ENCODE results near the gene USP46. TPM values are rescaled to one million over a fixed set of nuclear protein-coding genes. Genes with fewer than 3 reads are reported as not detected.

USP46 gene
- total RNA-seq, 1 donor from 2014 or later: 19.0 TPM

DNA sequence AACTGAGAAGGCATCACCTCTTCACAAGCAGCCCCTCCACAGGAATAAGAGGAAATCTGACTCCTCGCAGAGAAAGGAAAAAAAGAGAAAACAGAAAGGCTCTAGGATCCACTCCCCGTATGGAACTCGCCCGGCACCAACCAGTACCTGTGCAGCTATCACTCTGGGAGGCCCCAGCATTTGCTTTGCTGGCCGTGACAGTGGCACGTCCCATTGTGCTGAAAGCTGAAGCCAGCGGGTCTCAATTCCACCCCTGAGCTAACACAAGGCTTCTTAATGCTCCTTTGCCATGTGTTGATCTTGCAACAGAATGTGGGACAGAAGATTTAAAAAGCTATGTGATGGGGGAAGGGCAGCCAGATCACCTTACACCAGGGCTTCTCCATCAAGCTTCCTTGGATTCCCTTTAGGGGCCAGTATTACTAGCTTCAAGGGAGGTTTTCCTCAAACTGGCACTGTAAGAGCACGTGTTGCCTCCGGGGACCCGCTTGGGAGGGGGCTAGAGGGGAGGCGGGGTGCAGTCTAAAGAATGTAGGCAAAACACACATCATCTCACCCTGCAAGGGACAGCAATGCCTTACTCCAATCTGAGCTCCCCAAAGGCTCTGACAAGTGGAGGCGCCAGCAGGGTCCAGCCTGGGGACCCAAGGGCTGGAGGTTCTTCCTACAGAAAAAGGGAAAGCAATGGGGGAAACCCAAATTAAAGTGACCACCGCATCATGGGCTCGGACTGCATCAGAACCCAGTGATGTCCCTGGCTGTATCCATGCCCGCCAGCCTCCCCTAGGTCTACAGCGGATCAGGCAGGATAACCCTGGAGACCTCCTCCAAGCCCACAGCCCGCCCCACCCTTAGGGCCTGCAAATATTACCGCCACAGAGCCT, 1.2 kb downstream of the USP46 start:
- peak; percentile 50 for DNase-seq (ENCODE audit: low spot score)

DNA sequence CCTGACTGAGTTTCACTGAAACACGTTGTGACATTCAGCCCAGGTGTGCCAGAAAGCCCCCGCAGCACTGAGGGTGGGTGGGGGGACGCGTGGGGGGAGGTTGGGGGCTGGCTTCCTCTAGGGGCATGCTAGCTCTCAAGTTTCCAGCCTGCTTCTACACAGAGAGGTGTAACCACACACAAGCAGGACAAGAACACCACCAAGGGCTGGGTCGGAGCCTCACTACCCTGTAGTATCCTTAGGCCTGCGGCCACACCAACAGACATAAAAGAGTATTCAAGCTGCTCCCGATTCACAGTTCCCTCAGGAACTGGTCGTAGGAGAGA, 1.8 kb downstream of the USP46 start:
- DNase-seq (ENCODE audit: low spot score): no peak

DNA sequence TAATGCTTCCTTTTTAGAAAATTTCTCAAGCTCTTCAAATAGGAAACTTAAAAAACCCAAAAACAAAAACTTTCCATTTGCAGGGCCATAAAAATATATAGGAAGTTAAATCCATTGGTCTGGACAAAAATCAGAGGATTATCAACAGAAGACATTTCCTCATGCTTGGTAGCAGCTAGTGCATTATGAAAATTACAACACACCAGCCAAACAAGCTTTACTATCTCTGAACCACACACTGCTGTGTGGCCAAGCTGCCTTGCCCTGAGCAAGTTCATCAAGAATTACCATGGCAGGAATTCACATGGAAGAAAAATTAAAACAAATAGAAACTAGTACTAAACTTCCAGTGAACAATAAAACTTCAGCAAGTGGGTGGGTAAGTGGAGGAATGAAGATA, 3.6 kb downstream of the USP46 start:
- peak; percentile 40 for DNase-seq (ENCODE audit: low spot score)

DNA sequence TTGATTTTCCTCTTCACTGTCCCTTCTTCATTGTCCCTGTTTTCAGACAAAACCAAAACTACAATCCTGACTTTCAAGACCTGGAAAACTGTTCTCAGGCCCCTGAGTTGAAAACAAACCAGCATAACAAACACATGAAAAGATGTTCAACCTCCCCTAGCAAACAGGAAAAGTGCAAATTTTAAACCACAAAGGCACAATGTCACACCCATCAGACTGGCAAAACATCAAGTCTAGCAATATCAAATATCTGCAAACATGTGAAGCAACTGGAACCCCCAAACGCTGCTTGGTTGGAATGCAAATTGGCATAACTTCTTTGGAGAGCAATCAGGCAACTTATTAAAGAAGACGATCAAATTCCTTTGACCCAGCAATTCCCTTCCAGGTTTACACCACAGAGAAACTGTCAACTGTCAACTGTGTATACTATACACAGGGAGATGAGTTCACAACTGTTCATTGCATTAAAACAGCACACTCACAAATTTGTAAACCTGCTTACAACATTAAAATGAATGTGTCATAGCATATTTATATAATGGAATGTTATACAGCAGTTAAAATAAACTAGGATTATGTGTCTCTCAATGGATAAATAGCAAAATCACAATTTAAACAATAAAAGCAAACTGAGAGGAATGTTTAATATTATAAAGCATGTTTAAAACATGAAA, 7.0 kb downstream of the USP46 start:
- no peak for DNase-seq (ENCODE audit: low spot score)

DNA sequence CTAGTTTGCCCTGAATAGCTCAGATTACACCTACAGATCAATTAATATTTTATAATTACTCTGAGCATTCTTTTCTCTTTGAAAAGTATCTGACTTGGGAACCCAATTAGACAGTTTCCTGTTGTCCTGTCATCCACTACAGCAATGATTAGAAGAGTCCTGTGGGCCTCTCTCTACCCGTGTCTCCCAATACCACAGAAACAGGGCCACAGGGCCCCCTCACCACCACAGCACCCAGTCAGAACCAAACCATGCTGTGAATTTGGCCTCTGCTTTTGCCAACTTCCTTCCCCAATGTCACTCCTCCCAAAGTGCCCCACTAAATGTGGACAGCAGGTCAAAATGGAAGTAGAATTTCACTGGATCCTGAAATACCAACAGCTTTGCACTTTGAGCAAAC, 10.3 kb downstream of the USP46 start:
- no peak for DNase-seq (ENCODE audit: low spot score)

DNA sequence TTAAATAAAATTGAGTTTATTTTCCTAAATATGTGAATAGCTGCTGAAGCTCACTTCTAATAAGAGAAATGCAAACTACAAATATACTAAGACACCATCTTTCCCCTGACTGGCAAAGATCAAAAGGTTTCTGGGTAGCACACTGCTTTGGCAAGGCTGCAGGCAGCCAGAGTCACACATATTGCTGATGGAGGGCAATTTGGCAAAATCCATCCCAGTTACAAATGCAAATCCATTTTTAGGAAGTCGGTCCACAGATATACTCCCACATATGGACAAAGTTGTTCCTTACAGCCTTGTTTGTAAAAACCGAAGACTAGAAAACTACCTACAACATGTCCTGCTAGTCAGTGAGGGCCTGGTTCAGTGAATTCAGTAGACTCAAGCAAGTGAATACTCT, 12.4 kb downstream of the USP46 start:
- no peak for DNase-seq (ENCODE audit: low spot score)

DNA sequence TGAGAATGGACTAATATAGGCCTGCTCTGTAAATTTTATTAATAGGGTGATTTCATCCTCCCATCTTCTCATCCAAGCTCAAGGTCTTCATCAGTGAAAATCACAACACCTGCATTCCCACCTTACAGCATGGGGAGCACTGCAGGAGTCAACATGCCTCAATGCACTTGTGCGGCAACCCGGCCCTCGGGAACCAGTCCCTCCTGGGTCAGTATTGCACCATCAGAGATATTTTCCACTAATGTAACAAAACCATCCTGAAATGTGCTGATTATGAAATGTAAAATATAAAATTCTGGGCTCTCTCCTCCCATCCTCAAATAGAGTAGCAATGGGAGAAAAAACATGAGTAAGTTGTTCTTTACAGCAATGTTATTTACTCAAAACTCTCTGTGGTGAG, 13.0 kb downstream of the USP46 start:
- DNase-seq (ENCODE audit: low spot score): no peak

DNA sequence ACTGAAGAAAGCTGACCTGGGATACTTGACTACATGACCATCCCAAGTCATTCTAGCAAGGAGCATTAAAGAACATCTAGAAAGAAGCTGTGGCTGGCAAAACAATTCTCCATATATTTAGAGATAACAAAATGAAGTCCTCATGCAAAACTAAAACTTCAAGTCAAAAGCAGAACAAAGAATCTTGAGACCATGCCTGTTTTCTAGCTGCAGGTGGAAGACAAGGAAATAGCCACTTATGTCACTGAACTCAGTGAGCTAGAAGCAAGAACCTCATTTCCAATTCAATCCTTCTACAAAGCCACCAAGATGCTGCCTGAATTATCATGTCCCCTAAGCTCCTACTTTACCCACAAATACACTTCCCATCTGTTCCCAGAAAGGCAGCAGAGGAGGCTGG, 13.8 kb downstream of the USP46 start:
- DNase-seq (ENCODE audit: low spot score): no peak

DNA sequence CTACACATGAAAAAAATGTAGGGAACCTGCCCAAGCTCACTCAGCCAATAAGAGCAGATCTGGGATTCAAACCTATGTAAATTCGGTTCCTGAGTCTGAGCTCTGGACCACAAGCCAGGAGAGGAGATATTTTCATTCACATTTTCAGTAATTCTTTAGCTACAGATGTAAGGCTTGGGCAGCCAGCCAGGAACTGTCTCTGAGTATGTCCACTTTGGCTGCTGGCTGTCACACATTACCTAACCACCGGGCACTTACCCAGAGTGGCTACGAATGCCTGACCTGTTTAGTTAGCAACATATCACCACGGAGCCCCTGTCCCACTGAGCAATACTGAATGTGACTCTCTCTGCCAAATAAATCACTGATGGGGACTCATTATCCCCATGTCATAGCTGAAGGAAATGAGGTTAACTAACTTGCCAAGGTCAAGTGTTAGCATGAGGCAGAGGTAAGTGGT, 15.3 kb downstream of the USP46 start:
- DNase-seq (ENCODE audit: low spot score): peak; percentile 23

DNA sequence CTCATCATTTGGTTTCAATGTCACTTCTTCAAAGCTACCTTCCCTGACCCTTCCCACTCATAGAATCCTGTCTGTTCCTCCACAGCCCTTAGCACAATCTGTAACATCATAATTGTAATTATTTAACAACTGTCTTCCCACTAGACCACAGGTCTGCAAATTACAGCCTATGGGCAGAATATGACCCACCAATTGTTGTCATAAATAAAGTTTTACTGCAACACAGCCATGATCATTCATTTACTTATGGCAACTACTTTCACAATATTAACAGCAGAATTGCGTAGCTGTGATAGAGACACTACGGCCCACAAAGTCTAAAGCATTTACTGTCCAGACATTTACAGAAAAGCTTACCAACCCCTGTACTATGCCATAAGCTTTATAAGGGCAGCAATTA, 15.9 kb downstream of the USP46 start:
- DNase-seq (ENCODE audit: low spot score): no peak

DNA sequence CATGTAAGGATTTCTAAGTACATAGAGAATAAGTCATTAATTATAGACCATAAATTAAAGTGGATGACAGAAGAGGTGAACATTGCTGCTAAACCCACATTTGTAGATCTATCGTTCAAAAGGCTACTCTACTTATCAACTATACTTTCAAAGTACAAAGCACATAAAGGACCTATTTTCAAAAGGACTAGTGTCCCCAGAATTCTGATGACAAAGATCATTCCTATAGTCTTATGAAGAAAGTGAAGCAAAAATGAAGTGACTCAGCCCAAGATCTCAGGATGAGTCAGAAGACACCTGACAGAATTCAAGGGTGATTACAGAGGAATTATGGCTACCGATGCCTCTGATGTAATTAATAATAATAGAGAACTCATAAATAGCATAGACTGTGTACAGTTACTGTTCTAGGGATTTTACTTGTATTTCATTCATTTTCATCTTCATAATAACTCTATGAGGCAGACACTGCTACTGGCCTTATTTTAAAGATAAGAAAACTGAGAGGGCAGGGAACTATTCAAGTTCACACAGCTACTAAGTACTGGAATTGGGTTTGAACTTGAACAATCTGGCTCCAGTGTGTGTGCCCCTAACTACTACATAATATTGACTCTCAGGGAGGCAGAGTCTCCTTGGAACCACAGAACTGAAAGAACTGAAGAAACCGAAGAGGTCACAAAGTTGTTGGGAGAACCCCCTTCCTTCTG, 17.1 kb downstream of the USP46 start:
- no peak for DNase-seq (ENCODE audit: low spot score)

DNA sequence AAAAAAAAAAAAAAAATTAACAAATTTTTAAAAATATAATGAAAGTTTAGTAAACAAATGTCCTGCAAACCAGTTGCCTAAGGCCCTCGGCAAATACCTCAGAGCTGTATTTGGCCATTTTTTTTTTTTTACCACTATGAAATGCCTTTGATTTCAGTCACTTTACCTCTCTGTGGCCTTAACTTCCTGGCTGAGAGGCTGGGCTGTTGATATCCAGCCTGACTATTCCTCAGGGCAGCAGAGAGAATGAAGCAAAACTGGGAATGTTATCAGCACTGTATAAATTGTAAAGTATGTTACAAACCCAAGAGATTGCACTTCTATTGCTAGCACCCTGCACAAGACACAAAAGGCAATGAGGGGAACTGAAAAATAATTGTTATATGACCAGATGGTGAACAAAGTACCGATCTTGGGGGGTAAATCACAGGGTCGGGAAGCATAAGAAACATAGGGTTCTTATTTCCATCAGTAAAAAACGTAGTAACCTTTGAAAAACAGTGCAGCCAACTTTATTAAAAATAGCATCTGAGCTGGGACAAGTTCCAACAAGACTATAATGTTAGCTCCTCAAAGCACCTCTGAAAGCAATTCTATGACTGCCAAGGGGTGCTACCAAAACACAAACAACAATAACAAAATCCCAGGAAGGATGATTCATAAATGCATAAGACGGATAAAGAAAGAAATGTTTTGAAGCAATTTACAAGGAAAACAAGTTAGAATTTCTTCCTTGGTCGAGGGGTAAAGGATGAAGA, 18.1 kb downstream of the USP46 start:
- peak; percentile 46 for DNase-seq (ENCODE audit: low spot score)

DNA sequence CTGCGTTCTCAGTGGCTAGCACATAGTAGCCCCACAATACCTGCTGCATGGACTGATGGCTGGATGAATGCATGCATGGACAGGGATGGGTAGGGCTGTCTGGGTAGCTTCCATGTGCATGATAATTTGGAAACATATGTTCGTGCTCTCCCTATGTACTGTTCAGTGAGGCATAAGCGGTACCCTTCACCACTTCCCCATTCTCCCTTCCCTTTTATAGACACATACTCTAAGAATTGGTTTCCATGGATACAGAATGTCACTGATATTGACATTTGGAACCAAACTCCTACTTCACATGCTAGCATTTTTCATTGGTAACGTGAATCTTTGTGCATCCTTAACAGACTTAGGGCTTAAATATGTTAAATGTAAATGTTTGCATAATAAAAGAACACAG, 20.4 kb downstream of the USP46 start:
- no peak for DNase-seq (ENCODE audit: low spot score)

DNA sequence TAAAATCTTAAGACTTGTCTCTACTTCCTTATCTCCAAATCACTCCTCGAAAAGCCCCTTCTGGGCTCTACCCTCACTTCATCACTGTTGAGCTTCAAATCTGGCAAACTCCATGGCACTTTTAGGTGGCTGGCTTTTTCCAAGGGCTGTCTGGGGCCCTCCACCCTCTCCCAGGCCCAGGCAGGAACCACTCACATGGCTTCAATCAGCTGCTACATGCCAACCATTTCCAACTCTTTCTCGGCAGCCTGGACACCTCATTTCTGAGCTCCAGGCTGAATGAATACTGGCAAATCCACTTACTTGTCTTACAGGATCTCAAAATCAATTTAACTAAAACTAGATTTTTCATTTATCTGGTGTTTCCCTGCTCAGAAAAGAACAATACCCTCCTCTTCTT, 22.0 kb downstream of the USP46 start:
- no peak for DNase-seq (ENCODE audit: low spot score)

DNA sequence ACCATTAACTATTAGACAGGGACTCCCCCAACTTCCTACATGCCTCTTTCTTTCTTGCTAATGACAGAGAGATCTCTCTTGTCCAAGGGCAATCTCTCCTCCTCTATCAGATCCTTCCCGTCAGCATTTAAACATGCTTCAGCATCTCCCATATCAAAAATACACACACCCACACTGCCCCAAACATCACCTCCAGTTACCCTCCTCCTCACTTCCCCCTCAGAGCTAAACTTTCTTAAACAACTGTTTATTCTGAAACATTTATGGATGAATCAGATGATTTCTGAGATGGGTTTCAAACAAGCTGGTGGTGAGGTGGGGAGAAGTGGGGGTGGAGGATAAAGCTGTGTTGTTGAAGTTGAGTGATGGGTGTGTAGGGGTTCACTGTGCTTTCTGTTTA, 23.5 kb downstream of the USP46 start:
- DNase-seq (ENCODE audit: low spot score): no peak

DNA sequence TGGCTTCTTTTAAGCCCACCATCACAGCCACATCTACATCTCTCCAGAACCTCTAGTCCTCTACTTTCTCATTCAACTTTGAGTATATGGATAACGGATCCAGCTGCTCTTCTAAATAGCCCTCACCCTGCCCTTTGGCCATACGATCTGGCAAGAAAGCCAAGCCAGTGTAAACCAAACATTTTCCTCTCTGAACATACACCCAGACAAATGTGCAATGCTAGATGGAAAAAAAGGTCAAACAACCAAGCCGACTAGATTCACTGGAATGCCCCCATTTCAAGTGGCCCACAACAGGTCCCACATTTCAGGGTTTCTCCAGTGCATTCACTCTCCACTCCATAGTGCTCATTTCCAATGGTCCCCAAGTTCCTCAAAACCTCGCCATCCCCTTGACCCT, 24.0 kb downstream of the USP46 start:
- DNase-seq (ENCODE audit: low spot score): no peak

DNA sequence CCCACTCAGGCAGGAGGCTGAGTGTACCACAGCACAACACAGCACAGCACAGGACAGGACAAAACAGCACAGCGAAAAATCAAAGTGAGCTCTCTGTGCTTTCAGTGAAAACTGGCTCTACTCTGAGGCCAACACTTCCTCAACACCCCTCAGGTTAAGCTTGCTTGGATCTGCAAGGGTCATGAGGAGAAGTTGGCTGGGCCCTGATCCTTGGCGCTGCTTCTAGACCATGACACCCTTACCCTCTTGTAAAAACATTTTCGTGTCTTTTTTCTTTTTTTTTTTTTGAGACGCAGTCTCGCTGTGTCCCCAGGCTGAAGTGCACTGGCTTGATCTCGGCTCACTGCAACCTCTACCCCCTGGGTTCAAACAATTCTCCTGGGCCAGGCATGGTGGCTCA, 25.3 kb downstream of the USP46 start:
- no peak for DNase-seq (ENCODE audit: low spot score)

DNA sequence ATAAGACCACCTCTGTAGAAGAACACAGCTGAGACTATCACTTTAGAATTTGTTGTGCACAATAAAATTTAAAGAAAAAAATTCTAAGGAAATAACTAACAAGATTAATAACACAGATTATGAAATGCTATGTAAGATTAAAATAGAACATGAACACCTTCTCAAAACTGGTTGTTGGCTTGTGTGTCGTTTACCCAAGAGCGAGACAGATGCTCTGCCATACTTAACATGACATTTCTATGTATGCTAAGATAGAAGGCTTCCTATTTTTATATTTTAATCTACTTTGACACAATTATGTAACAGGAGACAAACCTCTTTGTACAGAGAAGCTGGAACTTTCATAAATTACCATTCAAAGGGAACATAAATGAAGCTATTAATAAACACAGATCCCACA, 30.1 kb downstream of the USP46 start:
- DNase-seq (ENCODE audit: low spot score): no peak

DNA sequence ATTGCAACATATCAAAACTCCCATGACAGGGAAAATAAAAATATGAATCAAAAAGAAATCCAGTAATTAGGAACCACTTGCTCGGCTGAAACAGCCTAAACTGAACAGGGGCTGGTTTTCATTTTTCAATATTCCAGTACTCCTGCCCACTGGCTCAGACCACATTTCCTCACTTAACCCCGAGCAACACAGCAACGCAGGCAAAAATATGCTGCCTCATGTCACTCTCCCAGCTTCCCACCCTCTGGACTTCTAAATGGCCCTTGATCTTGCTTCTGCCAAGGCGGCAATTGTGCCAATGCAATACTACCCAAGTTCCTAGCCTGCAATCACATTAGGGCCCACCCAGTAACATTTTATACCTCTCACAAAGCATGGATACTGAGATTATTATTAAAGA, 30.6 kb downstream of the USP46 start:
- no peak for DNase-seq (ENCODE audit: low spot score)

DNA sequence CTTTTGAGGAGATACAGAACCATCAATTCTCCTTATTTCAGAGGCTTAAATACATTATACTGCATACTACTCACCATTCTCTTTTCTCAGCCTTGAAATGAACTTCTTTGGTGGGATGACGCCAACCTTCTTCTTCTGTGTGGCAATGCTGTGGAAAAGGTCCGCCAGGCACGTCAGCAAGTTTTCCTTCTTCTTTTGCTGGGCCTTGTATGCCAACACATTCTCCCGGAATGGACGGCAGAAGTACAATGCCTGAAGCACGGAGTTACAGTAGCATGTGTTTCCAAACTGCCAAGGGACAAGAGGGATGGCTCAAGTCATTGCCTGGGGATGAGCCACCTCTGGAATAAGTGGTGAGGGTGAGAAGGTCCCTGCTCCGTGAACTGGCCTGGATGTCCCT, 31.2 kb downstream of the USP46 start:
- DNase-seq (ENCODE audit: low spot score): peak; percentile 5

DNA sequence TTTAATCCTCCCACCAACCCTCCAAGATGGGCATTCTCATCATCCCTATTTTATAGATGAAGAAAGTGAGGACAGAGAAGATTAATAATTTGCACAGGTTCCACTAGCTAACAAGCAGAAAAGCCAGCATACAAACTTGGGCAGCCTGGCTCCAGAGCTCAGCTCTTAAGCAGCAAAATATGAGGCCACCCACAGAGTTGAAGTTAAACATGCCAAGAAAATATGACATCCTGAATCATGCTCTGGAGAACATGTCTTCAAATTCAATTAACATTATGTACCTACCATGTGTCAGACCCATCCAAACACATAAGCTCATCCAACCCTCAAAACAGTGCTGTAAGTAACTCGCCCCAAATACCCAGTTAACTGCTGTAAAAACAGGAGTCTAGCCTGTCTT, 33.9 kb downstream of the USP46 start:
- no peak for DNase-seq (ENCODE audit: low spot score)

DNA sequence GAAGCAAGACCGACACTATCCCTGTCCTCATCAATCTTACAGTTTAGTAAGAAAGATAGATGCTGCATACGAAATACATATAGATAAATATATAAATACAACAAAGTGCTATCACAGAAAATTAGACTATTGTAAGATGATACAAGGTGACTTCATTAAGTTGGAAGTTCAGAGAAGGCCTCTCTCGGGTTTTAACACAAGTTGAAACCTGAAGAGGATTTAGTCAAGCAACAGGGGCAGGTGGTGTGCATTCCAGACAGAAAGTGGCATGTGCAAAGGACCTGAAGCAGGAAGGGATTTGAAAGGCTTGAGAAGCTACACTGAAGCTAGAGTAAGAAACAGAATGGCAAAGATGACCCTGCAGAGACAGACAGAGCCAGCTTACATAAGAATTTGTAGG, 36.5 kb downstream of the USP46 start:
- DNase-seq (ENCODE audit: low spot score): no peak
